ENCODE results near the gene SHD. TPM values are rescaled to one million over a fixed set of nuclear protein-coding genes. Genes with fewer than 3 reads are reported as not detected.

Gene SHD
- total RNA-seq, 1 experiment from 2014 or later, result 0.11 TPM

GRCh38 chr19:4294389-4294788, 15.3 kb downstream of the SHD start:
- H3K9me3 ChIP-seq (ENCODE audit: low read length), result no peaks in the 10 kb centered on the region
- ATAC-seq, result no peak
- no peak overlapping the region for H3K27ac ChIP-seq (ENCODE audit: low read length)
- no peaks in the 10 kb centered on the region for H3K36me3 ChIP-seq (ENCODE audit: low read depth, low read length)
- H3F3A ChIP-seq (ENCODE audit: low read length, unreplicated experiment), result no peaks in the 10 kb centered on the region
- H3K4me1 ChIP-seq (ENCODE audit: insufficient read depth, low read length), result no peaks in the 10 kb centered on the region
- no peaks in the 10 kb centered on the region for H3K79me2 ChIP-seq (ENCODE audit: low read length)
- H3K4me3 ChIP-seq (ENCODE audit: low read length), result no peak overlapping the region
- no peaks in the 10 kb centered on the region for H4K20me1 ChIP-seq (ENCODE audit: low read length)
- POLR2A ChIA-PET (ENCODE audit: unreplicated experiment), result no interaction called here
- H3K4me2 ChIP-seq (ENCODE audit: low read length), result no peak overlapping the region
- CTCF ChIA-PET, result no interaction called here
- no TSS peak for BruUV-seq (replicated peaks)
- H3K27me3 ChIP-seq (ENCODE audit: low read length), result no peaks in the 10 kb centered on the region
- no peak for DNase-seq
- intact Hi-C loops (cut with micrococcal nuclease), result no loop called here
- H3K9ac ChIP-seq (ENCODE audit: low read length), result no peak overlapping the region
- TF ChIP-seq EZH2 (IDR thresholded peaks at IDR 0.05; ENCODE audit: low read length, unreplicated experiment) (no peak), CTCF (conservative IDR thresholded peaks at IDR 0.05; ENCODE audit: low read depth, low read length) (no peak), EZH2phosphoT487 (IDR thresholded peaks at IDR 0.05; ENCODE audit: borderline replicate concordance, low read length) (no peak)
- H3K9me2 ChIP-seq (replicated peaks; ENCODE audit: low read length), result no peaks in the 10 kb centered on the region
- no peak overlapping the region for H2AFZ ChIP-seq (ENCODE audit: low read length)

GRCh38 chr19:4295972-4296771, 17.1 kb downstream of the SHD start:
- Histone ChIP-seq H3K9ac (ENCODE audit: low read length) (no peak overlapping the region), H3K4me1 (ENCODE audit: insufficient read depth, low read length) (no peaks in the 10 kb centered on the region), H3K4me3 (ENCODE audit: low read length) (no peak overlapping the region), H2AFZ (ENCODE audit: low read length) (no peak overlapping the region), H3K27ac (ENCODE audit: low read length) (no peak overlapping the region), H3K9me2 (replicated peaks; ENCODE audit: low read length) (no peaks in the 10 kb centered on the region), H3F3A (ENCODE audit: low read length, unreplicated experiment) (no peaks in the 10 kb centered on the region), H3K79me2 (ENCODE audit: low read length) (no peaks in the 10 kb centered on the region), H3K4me2 (ENCODE audit: low read length) (no peak overlapping the region), H3K9me3 (ENCODE audit: low read length) (no peaks in the 10 kb centered on the region), H3K27me3 (ENCODE audit: low read length) (no peaks in the 10 kb centered on the region), H3K36me3 (ENCODE audit: low read depth, low read length) (no peaks in the 10 kb centered on the region), H4K20me1 (ENCODE audit: low read length) (no peaks in the 10 kb centered on the region)
- ATAC-seq, result no peak
- intact Hi-C loops (cut with micrococcal nuclease), result no loop called here
- POLR2A ChIA-PET (ENCODE audit: unreplicated experiment), result no interaction called here
- no TSS peak for BruUV-seq (replicated peaks)
- DNase-seq, result no peak
- no peak for TF ChIP-seq EZH2phosphoT487 (IDR thresholded peaks at IDR 0.05; ENCODE audit: borderline replicate concordance, low read length)
- no peak for TF ChIP-seq EZH2 (IDR thresholded peaks at IDR 0.05; ENCODE audit: low read length, unreplicated experiment)
- no peak for TF ChIP-seq CTCF (conservative IDR thresholded peaks at IDR 0.05; ENCODE audit: low read depth, low read length)
- CTCF ChIA-PET, result no interaction called here
